Vagina (tissue), 2 donors: Measurements from ENCODE around the gene NLRP1. TPM values are rescaled to one million over a fixed set of nuclear protein-coding genes. Genes with fewer than 3 reads are reported as not detected.

Experiments used
- DNase-seq, 2 donors: peaks; one replicate each; pipeline ENCODE4 v3.0.0-alpha.2; 2017; ENCODE audit errors: extremely low spot score in 2 of 2
- H3K27ac ChIP-seq: fragments of 200-600 bp; sonication (generic); one replicate; pipeline ENCODE4 v1.5.1; 2019
- H3K27me3 ChIP-seq: fragments of 200-600 bp; sonication (generic); one replicate; pipeline ENCODE4 v1.5.1; 2019
- H3K36me3 ChIP-seq, 2 donors: fragments of 200-600 bp; sonication (generic); one replicate each; pipeline ENCODE4 v1.5.1; 2017 to 2019
- H3K4me1 ChIP-seq: fragments of 200-600 bp; sonication (generic); one replicate; pipeline ENCODE4 v1.5.1; 2019
- H3K4me3 ChIP-seq, 2 donors: fragments of 200-600 bp; sonication (generic); 1 replicate in 1 of 2; 2 replicates in 1 of 2; pipeline ENCODE4 v1.5.1; 2016 to 2019
- H3K9me3 ChIP-seq: fragments of 200-600 bp; sonication (generic); one replicate; pipeline ENCODE4 v1.5.1; 2019
- CTCF ChIP-seq, 3 experiments: fragments of 450-650 bp in 2 of 3; fragments of 200-600 bp in 1 of 3; sonication (generic) in 1 of 3; IDR thresholded peaks; one replicate each; pipeline ENCODE4 v1.5.1; 2017 to 2019; ENCODE audit warnings: antibody characterized with exemption in 3 of 3, mild to moderate bottlenecking in 2 of 3, moderate library complexity in 2 of 3
- POLR2A ChIP-seq, 2 donors: fragments of 450-650 bp; IDR thresholded peaks; one replicate each; pipeline ENCODE4 v1.6.1; 2017; ENCODE audit warnings: antibody characterized with exemption in 2 of 2, mild to moderate bottlenecking in 2 of 2, moderate library complexity in 2 of 2
- POLR2AphosphoS5 ChIP-seq, 2 donors: sonication (generic); formaldehyde crosslinking; IDR thresholded peaks; one replicate each; pipeline ENCODE4 v1.9.0; 2017; ENCODE audit warnings: antibody characterized with exemption in 2 of 2, mild to moderate bottlenecking in 2 of 2, low read depth in 1 of 2; ENCODE audit not compliant: insufficient read depth in 1 of 2
- intact Hi-C: fragments of 100-400 bp; cut with DNase I; formaldehyde crosslinking; loops from one replicate; pipeline ENCODE4 v1.15.1; 2023
- total RNA-seq: library from RNA; depleted of rRNA; stranded (reverse); fragments of >200 nt; gene quantifications from one replicate; pipeline ENCODE4 v1.2.3, GENCODE V29; 2016

Gene NLRP1
- total RNA-seq, 1 donor from 2014 or later = 83.7 TPM

DNA sequence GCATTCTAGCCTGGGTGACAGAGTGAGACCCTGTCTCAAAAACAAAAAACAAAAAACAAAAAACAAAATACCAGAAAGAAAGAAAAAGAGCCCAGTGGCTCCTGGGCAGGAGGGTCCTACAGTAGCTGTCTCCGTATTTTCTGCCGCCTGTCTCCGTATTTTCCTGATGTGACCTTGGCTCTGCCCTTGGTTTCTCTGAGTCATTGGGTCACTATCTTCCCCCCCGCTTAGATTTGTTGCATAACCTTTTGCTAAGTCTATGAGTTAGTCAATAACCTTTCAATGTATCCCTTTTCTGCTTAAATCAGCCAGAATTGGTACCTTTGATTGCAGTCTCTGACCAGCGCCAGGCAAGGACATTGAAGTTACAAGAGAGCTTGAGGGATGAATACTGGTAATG, 61.1 kb downstream of the NLRP1 start:
- H3K27ac ChIP-seq = no peak overlapping the region
- H3K27me3 ChIP-seq = no peaks in the 10 kb centered on the region
- intact Hi-C loops = no loop called here
- H3K36me3 ChIP-seq = peaks cover 0 to 48% of the 10 kb centered on the region in 2 donors
- H3K4me1 ChIP-seq = peaks cover 9% of the 10 kb centered on the region
- no peak for TF ChIP-seq CTCF (IDR thresholded peaks at IDR 0.05)
- TF ChIP-seq POLR2A (IDR thresholded peaks at IDR 0.05) = no peak
- no peak for TF ChIP-seq POLR2AphosphoS5 (IDR thresholded peaks at IDR 0.05; ENCODE audit: insufficient read depth in 1 of 2, low read depth in 1 of 2)
- no peaks in the 10 kb centered on the region for H3K9me3 ChIP-seq
- no peak for DNase-seq
- H3K4me3 ChIP-seq = no peak overlapping the region

DNA sequence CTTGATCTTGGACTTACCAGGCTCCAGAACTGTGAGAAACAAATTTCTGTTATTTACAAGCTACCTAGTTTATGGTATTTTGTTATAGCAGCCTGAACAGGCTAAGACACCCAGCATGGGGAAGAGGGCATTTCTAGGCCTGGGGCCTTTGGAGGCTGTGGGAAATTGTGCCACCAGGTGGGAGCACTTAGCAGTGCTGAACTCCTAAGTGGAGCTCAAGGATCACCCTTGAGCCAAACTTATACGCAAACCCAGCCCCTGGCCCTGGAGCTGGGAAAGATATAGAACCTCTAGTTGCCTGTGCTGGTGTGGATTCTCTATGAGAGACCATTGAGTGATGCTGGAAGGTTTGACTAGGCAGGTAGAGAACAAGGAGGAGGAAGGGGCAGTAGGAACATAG, 61.8 kb downstream of the NLRP1 start:
- DNase-seq = no peak
- Histone ChIP-seq H3K4me1 (peaks cover 6% of the 10 kb centered on the region), H3K27me3 (no peaks in the 10 kb centered on the region), H3K9me3 (no peaks in the 10 kb centered on the region), H3K4me3 (no peak overlapping the region), H3K36me3 (peaks cover 0 to 44% of the 10 kb centered on the region in 2 donors), H3K27ac (no peak overlapping the region)
- no peak for TF ChIP-seq POLR2AphosphoS5 (IDR thresholded peaks at IDR 0.05; ENCODE audit: insufficient read depth in 1 of 2, low read depth in 1 of 2)
- no peak for TF ChIP-seq POLR2A (IDR thresholded peaks at IDR 0.05)
- no peak for TF ChIP-seq CTCF (IDR thresholded peaks at IDR 0.05)
- intact Hi-C loops = no loop called here

GRCh38 chr17:5516060-5516792, 68.1 kb downstream of the NLRP1 start:
- Histone ChIP-seq H3K9me3 (no peaks in the 10 kb centered on the region), H3K36me3 (peaks cover 0 to 52% of the 10 kb centered on the region in 2 donors), H3K27me3 (no peaks in the 10 kb centered on the region), H3K4me1 (no peaks in the 10 kb centered on the region), H3K27ac (peak overlapping the region; percentile 68), H3K4me3 (no peak overlapping the region)
- DNase-seq = no peak
- intact Hi-C loops = no loop called here
- no peak for TF ChIP-seq CTCF (IDR thresholded peaks at IDR 0.05)
- TF ChIP-seq POLR2AphosphoS5 (IDR thresholded peaks at IDR 0.05; ENCODE audit: insufficient read depth in 1 of 2, low read depth in 1 of 2) = peak in 1 of 2 donors; percentile 12
- TF ChIP-seq POLR2A (IDR thresholded peaks at IDR 0.05) = no peak

DNA sequence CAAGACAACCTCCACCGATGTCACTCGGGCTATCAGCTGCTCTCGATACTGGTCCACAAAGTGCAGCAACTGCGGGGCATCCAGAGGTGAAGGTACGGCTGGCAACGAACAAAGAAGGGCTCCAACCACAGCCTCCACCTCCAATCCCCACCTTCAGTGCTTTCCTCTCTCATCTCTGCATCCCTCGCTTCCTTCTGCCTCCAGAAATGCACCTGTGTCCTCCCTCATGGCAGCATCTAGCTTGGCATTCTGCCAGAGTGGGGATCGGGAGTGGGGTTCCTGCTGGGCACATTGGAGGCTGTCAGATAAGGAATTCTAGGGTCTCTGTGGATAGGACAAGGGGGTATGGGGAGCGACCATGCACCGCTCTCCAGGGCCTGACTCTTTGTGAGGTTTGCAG, 69.3 kb downstream of the NLRP1 start:
- no peak overlapping the region for H3K4me3 ChIP-seq
- intact Hi-C loops = no loop called here
- H3K36me3 ChIP-seq = peaks cover 0 to 40% of the 10 kb centered on the region in 2 donors
- H3K9me3 ChIP-seq = no peaks in the 10 kb centered on the region
- no peak for DNase-seq
- TF ChIP-seq POLR2AphosphoS5 (IDR thresholded peaks at IDR 0.05; ENCODE audit: insufficient read depth in 1 of 2, low read depth in 1 of 2) (no peak), POLR2A (IDR thresholded peaks at IDR 0.05) (no peak), CTCF (IDR thresholded peaks at IDR 0.05) (no peak)
- H3K27ac ChIP-seq = no peak overlapping the region
- H3K4me1 ChIP-seq = no peaks in the 10 kb centered on the region
- no peaks in the 10 kb centered on the region for H3K27me3 ChIP-seq

GRCh38 chr17:5513628-5514027, 70.7 kb downstream of the NLRP1 start:
- no peaks in the 10 kb centered on the region for H3K9me3 ChIP-seq
- no peaks in the 10 kb centered on the region for H3K4me1 ChIP-seq
- no peak overlapping the region for H3K4me3 ChIP-seq
- no peak for TF ChIP-seq POLR2AphosphoS5 (IDR thresholded peaks at IDR 0.05; ENCODE audit: insufficient read depth in 1 of 2, low read depth in 1 of 2)
- no peak for TF ChIP-seq CTCF (IDR thresholded peaks at IDR 0.05)
- no peak for TF ChIP-seq POLR2A (IDR thresholded peaks at IDR 0.05)
- H3K27ac ChIP-seq = no peak overlapping the region
- DNase-seq = no peak
- intact Hi-C loops = no loop called here
- H3K27me3 ChIP-seq = no peaks in the 10 kb centered on the region
- H3K36me3 ChIP-seq = peaks cover 0 to 40% of the 10 kb centered on the region in 2 donors
